Esophagus (tissue), 2 donors: Measurements from ENCODE around the gene LGALS3BP. TPM values are rescaled to one million over a fixed set of nuclear protein-coding genes. Genes with fewer than 3 reads are reported as not detected.
A peak's percentile ranks its signal among the peaks of the same experiment; 100 is the strongest.

Experiments used
- H3K27ac ChIP-seq, 2 donors: one replicate each; pipeline ENCODE4 v1.5.1; 2013; ENCODE audit warnings: low read depth in 2 of 2, mild to moderate bottlenecking in 2 of 2, inconsistent platforms in 1 of 2, low read length in 1 of 2, moderate library complexity in 1 of 2
- H3K27me3 ChIP-seq, 2 donors: one replicate each; pipeline ENCODE4 v1.6.1; 2013; ENCODE audit warnings: low read length in 2 of 2, control low read depth in 1 of 2, mild to moderate bottlenecking in 1 of 2; ENCODE audit not compliant: insufficient read depth in 2 of 2, control insufficient read depth in 1 of 2
- H3K36me3 ChIP-seq, 2 donors: one replicate each; pipeline ENCODE4 v1.6.1; 2013; ENCODE audit warnings: low read length in 1 of 2; ENCODE audit not compliant: control insufficient read depth in 2 of 2, insufficient read depth in 2 of 2
- H3K4me1 ChIP-seq, 2 donors: one replicate each; pipeline ENCODE4 v1.6.1; 2013; ENCODE audit warnings: low read length in 1 of 2; ENCODE audit not compliant: control insufficient read depth in 2 of 2, insufficient read depth in 2 of 2
- H3K4me3 ChIP-seq, 2 donors: one replicate each; pipeline ENCODE4 v1.5.1; 2013; ENCODE audit warnings: low read length in 2 of 2, mild to moderate bottlenecking in 2 of 2, low read depth in 1 of 2, moderate library complexity in 1 of 2
- H3K9me3 ChIP-seq, 2 donors: one replicate each; pipeline ENCODE4 v1.6.1; 2013; ENCODE audit warnings: mild to moderate bottlenecking in 2 of 2, low read depth in 1 of 2, low read length in 1 of 2, moderate library complexity in 1 of 2; ENCODE audit not compliant: control insufficient read depth in 2 of 2, insufficient read depth in 1 of 2
- WGBS, 2 donors: extraction: QIAGEN DNeasy Blood & Tissue Kit; methylation state at CpG; one replicate each; pipeline ENCODE4 v1.1.7; 2013; 5-methylcytosine and 5-hydroxymethylcytosine counted together
- polyA plus RNA-seq, 2 donors: library from polyadenylated mRNA; stranded (reverse); fragments of 200-250 nt; gene quantifications; one replicate each; pipeline ENCODE4 v1.2.3, GENCODE V29; 2013
- donor health status: healthy with polysubstance abuse.
- donor health status: Bipolar disorder and iron deficiency.

Gene LGALS3BP
- polyA plus RNA-seq, result 100 to 1,000 TPM in 1 of 2 donors, 10 to 100 TPM in 1; 85.1 to 103 TPM

- H3K9me3 ChIP-seq, result no peaks in the 10 kb centered on the region
- peaks cover 11 to 36% of the 10 kb centered on the region in 2 donors for H3K4me1 ChIP-seq
- H3K27me3 ChIP-seq, result no peaks in the 10 kb centered on the region
- H3K36me3 ChIP-seq, result no peaks in the 10 kb centered on the region
- H3K4me3 ChIP-seq, result peak within 1 kb of the TSS; percentile 45 to 47
- H3K27ac ChIP-seq, result peak within 1 kb of the TSS; percentile 70 to 72
- 32 to 37% methylated on average over 16 of the region's 16 CpGs for WGBS, 2 donors
These were observed at the start of gene LGALS3BP for GRCh38 chr17:78979780-78980623. Gene LGALS3BP, minus strand, starts transcription at chr17:78979923. Its CDS starts 2,732 bp downstream, at chr17:78977191.

- H3K27ac ChIP-seq, result no peak overlapping the region
- no peaks in the 10 kb centered on the region for H3K9me3 ChIP-seq
- no peaks in the 10 kb centered on the region for H3K36me3 ChIP-seq
- no peaks in the 10 kb centered on the region for H3K27me3 ChIP-seq
- 68 to 74% methylated on average over 17 of the region's 17 CpGs for WGBS, 2 donors
- peaks cover 10 to 26% of the 10 kb centered on the region in 2 donors for H3K4me1 ChIP-seq
- no peak overlapping the region for H3K4me3 ChIP-seq
These were observed 49.0 kb upstream of the LGALS3BP start for GRCh38 chr17:79028496-79029326.

GRCh38 chr17:79027925-79028491, 48.3 kb upstream of the LGALS3BP start:
- Histone ChIP-seq H3K4me1 (peaks cover 10 to 22% of the 10 kb centered on the region in 2 donors), H3K4me3 (no peak overlapping the region), H3K27me3 (no peaks in the 10 kb centered on the region), H3K36me3 (no peaks in the 10 kb centered on the region), H3K9me3 (no peaks in the 10 kb centered on the region), H3K27ac (peak overlapping the region in 1 of 2 donors; percentile 43)
- 19 to 22% methylated on average over 16 of the region's 16 CpGs for WGBS, 2 donors

GRCh38 chr17:79027274-79027924, 47.7 kb upstream of the LGALS3BP start:
- no peaks in the 10 kb centered on the region for H3K36me3 ChIP-seq
- no peak overlapping the region for H3K4me3 ChIP-seq
- H3K4me1 ChIP-seq, result peaks cover 10 to 22% of the 10 kb centered on the region in 2 donors
- no peaks in the 10 kb centered on the region for H3K27me3 ChIP-seq
- H3K27ac ChIP-seq, result peak overlapping the region; percentile 43 to 48
- no peaks in the 10 kb centered on the region for H3K9me3 ChIP-seq
- 23 to 26% methylated on average over 10 of the region's 10 CpGs for WGBS, 2 donors

GRCh38 chr17:79026376-79027273, 46.9 kb upstream of the LGALS3BP start:
- H3K4me1 ChIP-seq, result peaks cover 10 to 22% of the 10 kb centered on the region in 2 donors
- H3K4me3 ChIP-seq, result no peak overlapping the region

GRCh38 chr17:79024901-79025737, 45.4 kb upstream of the LGALS3BP start:
- H3K27me3 ChIP-seq, result no peaks in the 10 kb centered on the region
- peak overlapping the region in 1 of 2 donors; percentile 14 for H3K27ac ChIP-seq
- H3K4me3 ChIP-seq, result peak overlapping the region; percentile 37 to 53
- WGBS, 2 donors, result 38 to 57% methylated on average over 31 of the region's 31 CpGs
- peaks cover 10 to 24% of the 10 kb centered on the region in 2 donors for H3K4me1 ChIP-seq
- no peaks in the 10 kb centered on the region for H3K36me3 ChIP-seq
- no peaks in the 10 kb centered on the region for H3K9me3 ChIP-seq

More at GRCh38 chr17:79026376-79027273, 46.9 kb upstream of the LGALS3BP start:
- Histone ChIP-seq H3K27ac (peak overlapping the region; percentile 43 to 48), H3K36me3 (no peaks in the 10 kb centered on the region), H3K9me3 (no peaks in the 10 kb centered on the region), H3K27me3 (no peaks in the 10 kb centered on the region)
- WGBS, 2 donors, result 41 to 50% methylated on average over 16 of the region's 16 CpGs

GRCh38 chr17:79023886-79024771, 44.4 kb upstream of the LGALS3BP start, which contains the start of gene C1QTNF1:
Gene C1QTNF1, plus strand, starts transcription at chr17:79024169. Its CDS starts 19,800 bp downstream, at chr17:79043969.
- H3K4me1 ChIP-seq, result peaks cover 10 to 24% of the 10 kb centered on the region in 2 donors
- H3K27me3 ChIP-seq, result no peaks in the 10 kb centered on the region
- no peaks in the 10 kb centered on the region for H3K36me3 ChIP-seq
- H3K4me3 ChIP-seq, result peak within 1 kb of the TSS; percentile 37 to 53
- peak within 1 kb of the TSS; percentile 14 to 51 for H3K27ac ChIP-seq
- 1 to 2% methylated on average over 75 to 77 of the region's 77 CpGs for WGBS, 2 donors
- no peaks in the 10 kb centered on the region for H3K9me3 ChIP-seq
